Bronchial epithelial cell (primary cell): Measurements from ENCODE around the gene CNIH2. TPM values are rescaled to one million over a fixed set of nuclear protein-coding genes. Genes with fewer than 3 reads are reported as not detected.

ENCODE experiments used
- DNase-seq: peaks from one replicate; pipeline ENCODE4 v3.0.0-alpha.2; 2010; ENCODE audit warnings: low read depth
- FAIRE-seq: peaks from 2 replicates; lab custom pipeline; 2011; peaks lifted over from hg19 to GRCh38; lab: Jason Lieb, UNC
- H3K27me3 ChIP-seq: 2 replicates; pipeline ENCODE4 v1.5.1; 2011; ENCODE audit warnings: low read length; ENCODE audit not compliant: control insufficient read depth, insufficient read depth
- H3K36me3 ChIP-seq: 2 replicates; pipeline ENCODE4 v1.5.1; 2011; ENCODE audit warnings: low read length; ENCODE audit not compliant: control insufficient read depth, insufficient read depth
- H3K4me3 ChIP-seq: 2 replicates; pipeline ENCODE4 v1.5.1; 2011; ENCODE audit warnings: mild to moderate bottlenecking, low read depth, low read length, control low read depth
- CTCF ChIP-seq: IDR thresholded peaks from 2 replicates; pipeline ENCODE4 v1.5.1; 2011; ENCODE audit warnings: mild to moderate bottlenecking, moderate library complexity, low read length, control low read depth, inconsistent platforms; ENCODE audit not compliant: insufficient read depth, severe bottlenecking
- total RNA-seq: library from RNA; depleted of rRNA; stranded (reverse); fragments of >200 nt; gene quantifications from 2 replicates; pipeline ENCODE4 v1.2.1, GENCODE V29; 2014

CNIH2 gene
- total RNA-seq, 1 donor from 2014 or later: not detected

GRCh38 chr11:66264383-66264782, 13.6 kb upstream of the CNIH2 start:
- peaks cover 23% of the 10 kb centered on the region for H3K36me3 ChIP-seq
- FAIRE-seq: no peak

GRCh38 chr11:66264914-66265313, 13.1 kb upstream of the CNIH2 start:
- TF ChIP-seq CTCF: peak; percentile 59
- no peak for DNase-seq
- Histone ChIP-seq H3K36me3 (peaks cover 23% of the 10 kb centered on the region), H3K4me3 (no peak overlapping the region), H3K27me3 (no peaks in the 10 kb centered on the region)
- no peak for FAIRE-seq

More at GRCh38 chr11:66264383-66264782, 13.6 kb upstream of the CNIH2 start:
- no peaks in the 10 kb centered on the region for H3K27me3 ChIP-seq
- no peak for DNase-seq
- TF ChIP-seq CTCF: no peak
- H3K4me3 ChIP-seq: no peak overlapping the region

- FAIRE-seq: no peak
- H3K4me3 ChIP-seq: no peak overlapping the region
- no peaks in the 10 kb centered on the region for H3K27me3 ChIP-seq
- no peak for TF ChIP-seq CTCF
- no peak for DNase-seq
- peaks cover 23% of the 10 kb centered on the region for H3K36me3 ChIP-seq
Observed at GRCh38 chr11:66265531-66266377, 12.2 kb upstream of the CNIH2 start.

- H3K27me3 ChIP-seq: no peaks in the 10 kb centered on the region
- no peak overlapping the region for H3K4me3 ChIP-seq
- TF ChIP-seq CTCF: no peak
- DNase-seq (no peak), FAIRE-seq (no peak)
- H3K36me3 ChIP-seq: peaks cover 23% of the 10 kb centered on the region
Observed at GRCh38 chr11:66266378-66267038, 11.5 kb upstream of the CNIH2 start.

- Histone ChIP-seq H3K4me3 (peak overlapping the region; percentile 90), H3K27me3 (no peaks in the 10 kb centered on the region), H3K36me3 (peaks cover 22% of the 10 kb centered on the region)
- FAIRE-seq: no peak
- no peak for TF ChIP-seq CTCF
- no peak for DNase-seq
Observed at GRCh38 chr11:66267039-66267378, 11.0 kb upstream of the CNIH2 start.
